ENCODE results near the gene MTFR1L.

- TF ChIP-seq EZH2 (IDR thresholded peaks at IDR 0.05; ENCODE audit: borderline replicate concordance, insufficient read depth, low read length, poor library complexity, severe bottlenecking) (no peak), CTCF (IDR thresholded peaks at IDR 0.05; ENCODE audit: poor library complexity, severe bottlenecking) (no peak), SMC3 (conservative IDR thresholded peaks at IDR 0.05; ENCODE audit: poor library complexity) (no peak), POLR2AphosphoS5 (IDR thresholded peaks at IDR 0.05) (no peak), RAD21 (conservative IDR thresholded peaks at IDR 0.05) (no peak), REST (IDR thresholded peaks at IDR 0.05; ENCODE audit: borderline replicate concordance) (no peak), MXI1 (conservative IDR thresholded peaks at IDR 0.05; ENCODE audit: poor library complexity, severe bottlenecking) (no peak), TAF1 (IDR thresholded peaks at IDR 0.05; ENCODE audit: low read depth) (no peak)
These were observed 50.3 kb downstream of the MTFR1L start for GRCh38 chr1:25869909-25870606.

All from neural cell (in vitro differentiated cells).